Gastroesophageal sphincter (tissue), 3 donors: Measurements from ENCODE around the gene C9orf50.

Experiments used
- POLR2A ChIP-seq, 2 donors: fragments of 450-650 bp; IDR thresholded peaks; one replicate each; pipeline ENCODE4 v1.6.1; 2017; ENCODE audit warnings: antibody characterized with exemption in 2 of 2, mild to moderate bottlenecking in 2 of 2, moderate library complexity in 1 of 2
- POLR2AphosphoS5 ChIP-seq: sonication (generic); formaldehyde crosslinking; IDR thresholded peaks from one replicate; pipeline ENCODE4 v1.6.1; 2017; ENCODE audit warnings: antibody characterized with exemption
- TF ChIP-seq, protein P1 (sequence below), 4 experiments: fragments of 200-600 bp in 2 of 4; fragments of 450-650 bp in 2 of 4; sonication (generic) in 1 of 4; IDR thresholded peaks; one replicate each; pipeline ENCODE4 v1.5.1; 2017 to 2019; ENCODE audit warnings: antibody characterized with exemption in 4 of 4, mild to moderate bottlenecking in 2 of 4, moderate library complexity in 2 of 4

DNA sequence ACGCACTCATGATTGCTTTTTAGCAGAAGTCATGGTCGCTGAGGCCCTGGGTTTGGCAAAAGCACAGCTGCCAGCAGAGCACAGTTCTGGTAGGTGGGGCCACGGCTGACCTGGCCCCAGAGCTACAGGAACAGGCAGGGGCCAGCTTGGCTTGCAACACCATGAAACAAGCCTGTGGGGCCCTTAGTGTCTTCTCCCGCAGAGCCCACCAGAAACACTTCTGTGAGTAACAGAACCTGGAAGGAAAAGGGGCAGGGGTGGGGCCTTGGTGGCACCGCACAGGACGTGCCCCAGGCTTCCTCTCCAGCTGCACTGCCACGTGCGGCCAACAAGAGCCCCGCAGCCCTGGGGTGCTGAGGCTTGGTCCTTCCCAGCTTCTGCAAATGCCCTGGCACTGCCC lies 16.2 kb upstream of the C9orf50 start:
- TF ChIP-seq POLR2AphosphoS5: no peak
- TF ChIP-seq, protein P1, sequence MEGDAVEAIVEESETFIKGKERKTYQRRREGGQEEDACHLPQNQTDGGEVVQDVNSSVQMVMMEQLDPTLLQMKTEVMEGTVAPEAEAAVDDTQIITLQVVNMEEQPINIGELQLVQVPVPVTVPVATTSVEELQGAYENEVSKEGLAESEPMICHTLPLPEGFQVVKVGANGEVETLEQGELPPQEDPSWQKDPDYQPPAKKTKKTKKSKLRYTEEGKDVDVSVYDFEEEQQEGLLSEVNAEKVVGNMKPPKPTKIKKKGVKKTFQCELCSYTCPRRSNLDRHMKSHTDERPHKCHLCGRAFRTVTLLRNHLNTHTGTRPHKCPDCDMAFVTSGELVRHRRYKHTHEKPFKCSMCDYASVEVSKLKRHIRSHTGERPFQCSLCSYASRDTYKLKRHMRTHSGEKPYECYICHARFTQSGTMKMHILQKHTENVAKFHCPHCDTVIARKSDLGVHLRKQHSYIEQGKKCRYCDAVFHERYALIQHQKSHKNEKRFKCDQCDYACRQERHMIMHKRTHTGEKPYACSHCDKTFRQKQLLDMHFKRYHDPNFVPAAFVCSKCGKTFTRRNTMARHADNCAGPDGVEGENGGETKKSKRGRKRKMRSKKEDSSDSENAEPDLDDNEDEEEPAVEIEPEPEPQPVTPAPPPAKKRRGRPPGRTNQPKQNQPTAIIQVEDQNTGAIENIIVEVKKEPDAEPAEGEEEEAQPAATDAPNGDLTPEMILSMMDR (IDR thresholded peaks at IDR 0.05): no peak
- no peak for TF ChIP-seq POLR2A (IDR thresholded peaks at IDR 0.05)
